ENCODE measurements around the gene OR52A5.
"Not testable (repeated sequence)": the region's sequence is repeated elsewhere in the genome, so short reads cannot be mapped to it uniquely, and the experiment has no call there.

- not testable (repeated sequence) for TF ChIP-seq CTCF, POLR2A (IDR thresholded peaks at IDR 0.05)
Observed at GRCh38 chr11:5160217-5160616, 22.1 kb upstream of the OR52A5 start.
